ENCODE measurements around the gene TIGD6.
"Not testable (repeated sequence)": the region's sequence is repeated elsewhere in the genome, so short reads cannot be mapped to it uniquely, and the experiment has no call there.

The TIGD6 gene

GRCh38 chr5:150000256-150000989, at the start of gene TIGD6, which contains the start of gene HMGXB3:
Gene TIGD6 (minus strand): TSS chr5:150000654. CDS start chr5:149996348, 4,306 bp downstream.
Gene HMGXB3 (plus strand): TSS chr5:150000739. CDS start chr5:150004853, 4,114 bp downstream.
- peak; percentile 74 for DNase-seq (ENCODE audit: low read depth)

GRCh38 chr5:150046031-150046430, 45.6 kb upstream of the TIGD6 start:
- DNase-seq (ENCODE audit: low read depth) = no peak

- no peak for DNase-seq (ENCODE audit: low read depth)
Observed at GRCh38 chr5:150045549-150045948, 45.1 kb upstream of the TIGD6 start.

- no peak for DNase-seq (ENCODE audit: low read depth)
Observed at GRCh38 chr5:150044712-150045111, 44.3 kb upstream of the TIGD6 start.

GRCh38 chr5:150044329-150044681, 43.9 kb upstream of the TIGD6 start:
- DNase-seq (ENCODE audit: low read depth) = no peak

GRCh38 chr5:150043657-150044328, 43.3 kb upstream of the TIGD6 start:
- DNase-seq (ENCODE audit: low read depth) = no peak

- DNase-seq (ENCODE audit: low read depth) = no peak
Observed at GRCh38 chr5:150042459-150042858, 42.0 kb upstream of the TIGD6 start.

- DNase-seq (ENCODE audit: low read depth) = no peak
Observed at GRCh38 chr5:150038547-150038946, 38.1 kb upstream of the TIGD6 start.

- no peak for DNase-seq (ENCODE audit: low read depth)
Observed at GRCh38 chr5:150036513-150036912, 36.1 kb upstream of the TIGD6 start.

- DNase-seq (ENCODE audit: low read depth) = no peak
Observed at GRCh38 chr5:150035139-150035895, 34.9 kb upstream of the TIGD6 start.

GRCh38 chr5:150034662-150035061, 34.2 kb upstream of the TIGD6 start:
- no peak for DNase-seq (ENCODE audit: low read depth)

- DNase-seq (ENCODE audit: low read depth) = no peak
Observed at GRCh38 chr5:150033334-150033733, 32.9 kb upstream of the TIGD6 start.

GRCh38 chr5:150028047-150028446, 27.6 kb upstream of the TIGD6 start:
- not testable (repeated sequence) for DNase-seq (ENCODE audit: low read depth)

- no peak for DNase-seq (ENCODE audit: low read depth)
Observed at GRCh38 chr5:150026682-150027172, 26.3 kb upstream of the TIGD6 start.

GRCh38 chr5:150024346-150024984, 24.0 kb upstream of the TIGD6 start:
- no peak for DNase-seq (ENCODE audit: low read depth)

- no peak for DNase-seq (ENCODE audit: low read depth)
Observed at GRCh38 chr5:150023136-150023535, 22.7 kb upstream of the TIGD6 start.

GRCh38 chr5:150022681-150023080, 22.2 kb upstream of the TIGD6 start:
- no peak for DNase-seq (ENCODE audit: low read depth)

GRCh38 chr5:150022158-150022531, 21.7 kb upstream of the TIGD6 start:
- DNase-seq (ENCODE audit: low read depth) = no peak

GRCh38 chr5:150021491-150022157, 21.2 kb upstream of the TIGD6 start:
- no peak for DNase-seq (ENCODE audit: low read depth)

- DNase-seq (ENCODE audit: low read depth) = no peak
Observed at GRCh38 chr5:150020249-150020648, 19.8 kb upstream of the TIGD6 start.

- DNase-seq (ENCODE audit: low read depth) = no peak
Observed at GRCh38 chr5:150017226-150018005, 17.0 kb upstream of the TIGD6 start.
